Suprapubic skin (tissue), 4 donors: ENCODE results near the gene CWC27. TPM values are rescaled to one million over a fixed set of nuclear protein-coding genes. Genes with fewer than 3 reads are reported as not detected.
A peak's percentile ranks its signal among the peaks of the same experiment; 100 is the strongest.

Source experiments
- DNase-seq, 2 donors: peaks; one replicate each; pipeline ENCODE4 v3.0.0-alpha.2; 2019; ENCODE audit warnings: low spot score in 2 of 2
- H3K27ac ChIP-seq: fragments of 200-600 bp; sonication (generic); one replicate; pipeline ENCODE4 v1.5.1; 2019
- H3K27me3 ChIP-seq: fragments of 200-600 bp; sonication (generic); one replicate; pipeline ENCODE4 v1.5.1; 2019
- H3K36me3 ChIP-seq: fragments of 200-600 bp; sonication (generic); one replicate; pipeline ENCODE4 v1.5.1; 2019
- H3K4me1 ChIP-seq: fragments of 200-600 bp; sonication (generic); one replicate; pipeline ENCODE4 v1.5.1; 2019
- H3K4me3 ChIP-seq: fragments of 200-600 bp; sonication (generic); one replicate; pipeline ENCODE4 v1.5.1; 2019; ENCODE audit warnings: mild to moderate bottlenecking
- H3K9me3 ChIP-seq: fragments of 200-600 bp; sonication (generic); one replicate; pipeline ENCODE4 v1.5.1; 2019
- EP300 ChIP-seq: sonication (generic); formaldehyde crosslinking; IDR thresholded peaks from one replicate; pipeline ENCODE4 v1.6.1; 2017; ENCODE audit warnings: antibody characterized with exemption
- POLR2A ChIP-seq, 2 donors: fragments of 450-650 bp; IDR thresholded peaks; one replicate each; pipeline ENCODE4 v1.6.1; 2017; ENCODE audit warnings: antibody characterized with exemption in 2 of 2, mild to moderate bottlenecking in 2 of 2, moderate library complexity in 2 of 2
- POLR2AphosphoS5 ChIP-seq, 3 donors: sonication (generic); formaldehyde crosslinking; IDR thresholded peaks; one replicate each; pipeline ENCODE4 v1.6.1; 2017; ENCODE audit warnings: antibody characterized with exemption in 3 of 3
- WGBS: methylation state at CpG from one replicate; pipeline ENCODE4 v1.1.5; 2018; 5-methylcytosine and 5-hydroxymethylcytosine counted together
- total RNA-seq, 4 donors: library from RNA; depleted of rRNA; stranded (reverse); fragments of >200 nt; gene quantifications; one replicate each; pipeline ENCODE4 v1.1.0, GENCODE V29; 2016
- TF ChIP-seq, protein P1 (sequence below), 2 donors: fragments of 200-600 bp in 1 of 2; fragments of 450-650 bp in 1 of 2; sonication (generic) in 1 of 2; IDR thresholded peaks; one replicate each; pipeline ENCODE4 v1.5.1; 2016 to 2019; ENCODE audit warnings: antibody characterized with exemption in 2 of 2, mild to moderate bottlenecking in 1 of 2, moderate library complexity in 1 of 2

The CWC27 gene
- total RNA-seq, 4 donors from 2014 or later = 6.4 to 17.8 (median 13.0) TPM

- Histone ChIP-seq H3K36me3 (no peaks in the 10 kb centered on the region), H3K9me3 (no peaks in the 10 kb centered on the region), H3K4me3 (no peak overlapping the region), H3K27me3 (no peaks in the 10 kb centered on the region), H3K4me1 (no peaks in the 10 kb centered on the region), H3K27ac (no peak overlapping the region)
- WGBS = 100% methylated on average over 1 of the region's 1 CpG
- TF ChIP-seq, protein P1, sequence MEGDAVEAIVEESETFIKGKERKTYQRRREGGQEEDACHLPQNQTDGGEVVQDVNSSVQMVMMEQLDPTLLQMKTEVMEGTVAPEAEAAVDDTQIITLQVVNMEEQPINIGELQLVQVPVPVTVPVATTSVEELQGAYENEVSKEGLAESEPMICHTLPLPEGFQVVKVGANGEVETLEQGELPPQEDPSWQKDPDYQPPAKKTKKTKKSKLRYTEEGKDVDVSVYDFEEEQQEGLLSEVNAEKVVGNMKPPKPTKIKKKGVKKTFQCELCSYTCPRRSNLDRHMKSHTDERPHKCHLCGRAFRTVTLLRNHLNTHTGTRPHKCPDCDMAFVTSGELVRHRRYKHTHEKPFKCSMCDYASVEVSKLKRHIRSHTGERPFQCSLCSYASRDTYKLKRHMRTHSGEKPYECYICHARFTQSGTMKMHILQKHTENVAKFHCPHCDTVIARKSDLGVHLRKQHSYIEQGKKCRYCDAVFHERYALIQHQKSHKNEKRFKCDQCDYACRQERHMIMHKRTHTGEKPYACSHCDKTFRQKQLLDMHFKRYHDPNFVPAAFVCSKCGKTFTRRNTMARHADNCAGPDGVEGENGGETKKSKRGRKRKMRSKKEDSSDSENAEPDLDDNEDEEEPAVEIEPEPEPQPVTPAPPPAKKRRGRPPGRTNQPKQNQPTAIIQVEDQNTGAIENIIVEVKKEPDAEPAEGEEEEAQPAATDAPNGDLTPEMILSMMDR (IDR thresholded peaks at IDR 0.05) = no peak
- TF ChIP-seq POLR2AphosphoS5 (IDR thresholded peaks at IDR 0.05) = no peak
- no peak for TF ChIP-seq POLR2A (IDR thresholded peaks at IDR 0.05)
- TF ChIP-seq EP300 = no peak
- DNase-seq = no peak
Observed at GRCh38 chr5:64954518-64954917, 185.8 kb downstream of the CWC27 start.

DNA sequence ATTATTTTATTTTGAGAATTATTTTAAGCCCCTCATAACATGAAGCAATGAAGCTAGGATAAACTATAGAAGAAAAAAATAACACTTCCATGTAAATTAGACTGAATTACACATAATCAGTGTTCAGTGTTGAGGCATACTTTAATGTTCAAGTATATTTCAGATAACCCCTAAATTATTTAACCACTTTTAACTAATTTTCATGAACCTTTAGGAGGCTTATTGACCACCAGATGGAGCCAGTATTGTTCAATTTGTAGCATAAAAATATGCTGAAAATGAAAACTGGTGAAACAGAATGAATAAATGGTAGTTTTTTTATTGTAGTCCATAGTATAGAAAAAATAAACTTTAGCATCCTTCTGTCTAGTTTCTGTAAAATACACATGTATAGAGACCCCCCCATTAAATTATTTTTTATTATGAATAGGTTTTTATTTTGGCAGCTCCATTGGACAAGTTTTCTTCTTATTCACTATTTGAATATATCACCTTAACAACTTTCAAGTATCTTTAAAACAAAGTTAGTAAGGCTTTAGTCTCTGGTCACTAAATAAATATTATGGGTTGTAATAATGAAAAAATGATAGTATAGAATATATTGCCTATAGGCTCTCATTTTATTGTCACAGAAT lies 190.1 kb downstream of the CWC27 start:
- peaks cover 13% of the 10 kb centered on the region for H3K9me3 ChIP-seq
- H3K4me1 ChIP-seq = no peaks in the 10 kb centered on the region
- DNase-seq = no peak
- no peak overlapping the region for H3K27ac ChIP-seq
- no peak overlapping the region for H3K4me3 ChIP-seq
- no peaks in the 10 kb centered on the region for H3K27me3 ChIP-seq
- TF ChIP-seq EP300 (no peak), POLR2A (IDR thresholded peaks at IDR 0.05) (no peak), POLR2AphosphoS5 (IDR thresholded peaks at IDR 0.05) (no peak)
- TF ChIP-seq, protein P1 (IDR thresholded peaks at IDR 0.05) = peak in 1 of 2 donors; percentile 19
- H3K36me3 ChIP-seq = no peaks in the 10 kb centered on the region

- Histone ChIP-seq H3K27ac (no peak overlapping the region), H3K9me3 (peaks cover 17% of the 10 kb centered on the region), H3K4me1 (no peaks in the 10 kb centered on the region), H3K27me3 (no peaks in the 10 kb centered on the region), H3K36me3 (no peaks in the 10 kb centered on the region), H3K4me3 (no peak overlapping the region)
- DNase-seq = no peak
- no peak for TF ChIP-seq POLR2A (IDR thresholded peaks at IDR 0.05)
- no peak for TF ChIP-seq EP300
- TF ChIP-seq POLR2AphosphoS5 (IDR thresholded peaks at IDR 0.05) = no peak
- TF ChIP-seq, protein P1 (IDR thresholded peaks at IDR 0.05) = no peak
- 95% methylated on average over 1 of the region's 1 CpG for WGBS
Observed at GRCh38 chr5:64963278-64963677, 194.5 kb downstream of the CWC27 start.

DNA sequence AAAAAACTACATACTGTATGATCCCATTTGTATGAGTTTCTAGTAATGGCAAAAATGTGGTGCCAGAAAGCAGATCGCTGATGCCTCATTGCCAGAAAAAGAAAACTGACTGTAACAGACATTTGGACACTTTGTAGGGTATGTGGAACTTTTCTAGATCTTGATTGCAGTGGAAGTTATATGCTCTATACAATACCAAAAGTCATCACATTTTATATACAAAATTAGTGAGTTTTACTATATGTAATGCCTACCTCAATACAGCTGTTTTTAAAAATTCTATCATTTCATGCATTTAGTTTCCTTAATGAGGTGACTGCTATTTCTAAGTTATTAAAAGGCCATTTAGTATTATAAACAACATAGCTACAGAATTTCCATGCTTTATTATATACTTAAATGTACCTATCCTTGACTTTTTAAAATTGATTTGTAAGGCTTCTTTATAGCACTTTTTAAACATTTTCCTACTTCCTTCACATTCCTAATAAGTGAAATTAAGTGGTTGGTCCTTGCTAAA lies 199.9 kb downstream of the CWC27 start:
- TF ChIP-seq POLR2A (IDR thresholded peaks at IDR 0.05) (no peak), EP300 (no peak), POLR2AphosphoS5 (IDR thresholded peaks at IDR 0.05) (no peak)
- TF ChIP-seq, protein P1 (IDR thresholded peaks at IDR 0.05) = no peak
- Histone ChIP-seq H3K4me1 (no peaks in the 10 kb centered on the region), H3K36me3 (peaks cover 10% of the 10 kb centered on the region), H3K27me3 (no peaks in the 10 kb centered on the region), H3K27ac (no peak overlapping the region), H3K9me3 (peaks cover 6% of the 10 kb centered on the region), H3K4me3 (no peak overlapping the region)
- WGBS = 88% methylated on average over 1 of the region's 1 CpG
- no peak for DNase-seq

- no peaks in the 10 kb centered on the region for H3K4me1 ChIP-seq
- H3K9me3 ChIP-seq = no peaks in the 10 kb centered on the region
- TF ChIP-seq POLR2A (IDR thresholded peaks at IDR 0.05) = no peak
- no peak for TF ChIP-seq POLR2AphosphoS5 (IDR thresholded peaks at IDR 0.05)
- no peak for TF ChIP-seq EP300
- TF ChIP-seq, protein P1 (IDR thresholded peaks at IDR 0.05) = no peak
- DNase-seq = no peak
- peaks cover 15% of the 10 kb centered on the region for H3K36me3 ChIP-seq
- 86% methylated on average over 5 of the region's 5 CpGs for WGBS
- no peak overlapping the region for H3K27ac ChIP-seq
- H3K4me3 ChIP-seq = no peak overlapping the region
- no peaks in the 10 kb centered on the region for H3K27me3 ChIP-seq
Observed at GRCh38 chr5:64969578-64969977, 200.8 kb downstream of the CWC27 start.
